PC-3 (cell line): Measurements from ENCODE around the gene HTRA2. TPM values are rescaled to one million over a fixed set of nuclear protein-coding genes. Genes with fewer than 3 reads are reported as not detected.

Experiments
- ATAC-seq: fragments of 200-7000 bp; cut with Tn5 transposase; 2 replicates; pipeline ENCODE4 v1.9.1; 2020; ENCODE audit warnings: mild to moderate bottlenecking, moderate library complexity
- BruUV-seq: library from RNA; stranded (reverse); fragments of 400-500 nt; replicated peaks from 2 replicates; lab custom pipeline; 2021; lab: Mats Ljungman, UMichigan
- CTCF ChIA-PET: fragments of 300-600 bp; sonication (Branson Sonifier 250); formaldehyde crosslinking; loops from one replicate; lab custom pipeline; 2022; ENCODE audit warnings: antibody characterized with exemption; lab: Charles Lee
- POLR2A ChIA-PET: fragments of 300-600 bp; sonication (Branson Sonifier 250); formaldehyde crosslinking; loops from one replicate; lab custom pipeline; 2022; ENCODE audit warnings: antibody characterized with exemption; ENCODE audit not compliant: unreplicated experiment; lab: Charles Lee
- DNase-seq: peaks from one replicate; pipeline ENCODE4 v3.0.0-alpha.2; 2015
- H2AFZ ChIP-seq: fragments of 300-600 bp; sonication (generic); 2 replicates; pipeline ENCODE4 v1.6.0; 2016; ENCODE audit warnings: antibody characterized with exemption, low read length
- H3F3A ChIP-seq: fragments of 300-600 bp; sonication (generic); one replicate; pipeline ENCODE4 v1.6.0; 2017; ENCODE audit warnings: antibody characterized with exemption, low read length, control low read depth, mild to moderate bottlenecking; ENCODE audit not compliant: unreplicated experiment
- H3K27ac ChIP-seq: fragments of 300-600 bp; sonication (generic); 2 replicates; pipeline ENCODE4 v1.5.1; 2016; ENCODE audit warnings: mild to moderate bottlenecking, low read length
- H3K27me3 ChIP-seq: fragments of 300-600 bp; sonication (generic); 2 replicates; pipeline ENCODE4 v1.6.1; 2016; ENCODE audit warnings: low read length, mixed read lengths
- H3K36me3 ChIP-seq: fragments of 300-600 bp; sonication (generic); 2 replicates; pipeline ENCODE4 v1.6.1; 2016; ENCODE audit warnings: low read depth, mixed run types, low read length, mixed read lengths
- H3K4me1 ChIP-seq: fragments of 300-600 bp; sonication (generic); 2 replicates; pipeline ENCODE4 v1.5.1; 2016; ENCODE audit warnings: low read length; ENCODE audit not compliant: insufficient read depth
- H3K4me2 ChIP-seq: fragments of 300-600 bp; sonication (generic); 2 replicates; pipeline ENCODE4 v1.6.0; 2016; ENCODE audit warnings: low read length
- H3K4me3 ChIP-seq: fragments of 300-600 bp; sonication (generic); 2 replicates; pipeline ENCODE4 v1.5.1; 2016; ENCODE audit warnings: mild to moderate bottlenecking, low read length, mixed read lengths
- H3K79me2 ChIP-seq: fragments of 300-600 bp; sonication (generic); 2 replicates; pipeline ENCODE4 v1.6.1; 2017; ENCODE audit warnings: low read length, mixed read lengths
- H3K9ac ChIP-seq: fragments of 300-600 bp; sonication (generic); 2 replicates; pipeline ENCODE4 v1.6.0; 2016; ENCODE audit warnings: mild to moderate bottlenecking, low read length
- H3K9me2 ChIP-seq: fragments of 300-600 bp; sonication (generic); replicated peaks from 2 replicates; pipeline ENCODE4 v1.6.1; 2016; ENCODE audit warnings: mixed run types, low read length, mixed read lengths
- H3K9me3 ChIP-seq: fragments of 300-600 bp; sonication (generic); 2 replicates; pipeline ENCODE4 v1.6.1; 2016; ENCODE audit warnings: low read length, mixed read lengths
- H4K20me1 ChIP-seq: fragments of 300-600 bp; sonication (generic); 2 replicates; pipeline ENCODE4 v1.6.1; 2016; ENCODE audit warnings: low read length, mixed read lengths
- EZH2 ChIP-seq: fragments of 300-600 bp; sonication (generic); IDR thresholded peaks from one replicate; pipeline ENCODE4 v1.6.1; 2017; ENCODE audit warnings: antibody characterized with exemption, mild to moderate bottlenecking, low read length; ENCODE audit not compliant: unreplicated experiment
- EZH2phosphoT487 ChIP-seq: fragments of 300-600 bp; sonication (generic); IDR thresholded peaks from 2 replicates; pipeline ENCODE4 v1.6.1; 2018; ENCODE audit warnings: mild to moderate bottlenecking, antibody characterized with exemption, low read length, borderline replicate concordance
- intact Hi-C: fragments of 100-400 bp; cut with micrococcal nuclease; formaldehyde crosslinking; loops from 2 replicates; pipeline ENCODE4 v1.9.0; 2023
- total RNA-seq: library from RNA; depleted of rRNA; stranded (reverse); fragments of >200 nt; gene quantifications from 2 replicates; pipeline ENCODE4 v1.2.3, GENCODE V29; 2014
- TF ChIP-seq, protein P1 (sequence below): fragments of 300-600 bp; sonication (generic); conservative IDR thresholded peaks from 2 replicates; pipeline ENCODE4 v1.5.1; 2017; ENCODE audit warnings: antibody characterized with exemption, low read depth, mild to moderate bottlenecking, low read length

The HTRA2 gene
- total RNA-seq, 1 experiment from 2014 or later, result 71.8 TPM

DNA sequence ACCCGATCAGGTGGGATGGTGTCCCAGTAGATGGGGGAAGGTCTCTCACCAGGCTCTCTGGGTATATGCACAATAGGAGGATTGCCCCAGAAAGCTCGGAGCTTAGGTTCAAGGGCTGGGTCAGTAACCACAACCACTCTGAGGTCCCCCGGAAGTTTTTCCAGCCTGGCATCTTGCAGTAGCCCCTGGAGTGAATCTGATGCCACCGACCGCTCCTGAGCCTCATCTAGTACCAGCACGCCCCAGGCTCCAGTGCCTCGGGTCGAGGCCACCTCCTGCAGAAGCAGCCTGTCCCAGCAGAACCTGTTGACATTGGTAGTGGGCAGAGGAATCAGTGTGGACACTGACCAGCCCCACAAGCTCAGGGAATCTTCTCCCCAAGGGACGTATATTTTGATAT is 5.7 kb upstream of the HTRA2 start:
- DNase-seq (no peak), ATAC-seq (no peak)
- 0 out of 2 replicates have a peak, but pooled peaks cover 7% of the 10 kb centered on the region for H4K20me1 ChIP-seq
- intact Hi-C loops, result no loop called here
- H3F3A ChIP-seq, result no peaks in the 10 kb centered on the region
- H3K4me2 ChIP-seq, result no peak overlapping the region
- peaks cover 19% of the 10 kb centered on the region for H3K79me2 ChIP-seq
- POLR2A ChIA-PET, result no interaction called here
- no TSS peak for BruUV-seq
- H3K9ac ChIP-seq, result no peak overlapping the region
- CTCF ChIA-PET, result no interaction called here
- H3K9me3 ChIP-seq, result no peaks in the 10 kb centered on the region
- H2AFZ ChIP-seq, result no peak overlapping the region
- no peaks in the 10 kb centered on the region for H3K27me3 ChIP-seq
- no peaks in the 10 kb centered on the region for H3K9me2 ChIP-seq
- no peak overlapping the region for H3K4me3 ChIP-seq
- H3K4me1 ChIP-seq, result peaks cover 12% of the 10 kb centered on the region
- no peak overlapping the region for H3K27ac ChIP-seq
- H3K36me3 ChIP-seq, result peaks cover 26% of the 10 kb centered on the region
- TF ChIP-seq, protein P1, sequence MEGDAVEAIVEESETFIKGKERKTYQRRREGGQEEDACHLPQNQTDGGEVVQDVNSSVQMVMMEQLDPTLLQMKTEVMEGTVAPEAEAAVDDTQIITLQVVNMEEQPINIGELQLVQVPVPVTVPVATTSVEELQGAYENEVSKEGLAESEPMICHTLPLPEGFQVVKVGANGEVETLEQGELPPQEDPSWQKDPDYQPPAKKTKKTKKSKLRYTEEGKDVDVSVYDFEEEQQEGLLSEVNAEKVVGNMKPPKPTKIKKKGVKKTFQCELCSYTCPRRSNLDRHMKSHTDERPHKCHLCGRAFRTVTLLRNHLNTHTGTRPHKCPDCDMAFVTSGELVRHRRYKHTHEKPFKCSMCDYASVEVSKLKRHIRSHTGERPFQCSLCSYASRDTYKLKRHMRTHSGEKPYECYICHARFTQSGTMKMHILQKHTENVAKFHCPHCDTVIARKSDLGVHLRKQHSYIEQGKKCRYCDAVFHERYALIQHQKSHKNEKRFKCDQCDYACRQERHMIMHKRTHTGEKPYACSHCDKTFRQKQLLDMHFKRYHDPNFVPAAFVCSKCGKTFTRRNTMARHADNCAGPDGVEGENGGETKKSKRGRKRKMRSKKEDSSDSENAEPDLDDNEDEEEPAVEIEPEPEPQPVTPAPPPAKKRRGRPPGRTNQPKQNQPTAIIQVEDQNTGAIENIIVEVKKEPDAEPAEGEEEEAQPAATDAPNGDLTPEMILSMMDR, result no peak
- TF ChIP-seq EZH2phosphoT487 (no peak), EZH2 (no peak)

DNA sequence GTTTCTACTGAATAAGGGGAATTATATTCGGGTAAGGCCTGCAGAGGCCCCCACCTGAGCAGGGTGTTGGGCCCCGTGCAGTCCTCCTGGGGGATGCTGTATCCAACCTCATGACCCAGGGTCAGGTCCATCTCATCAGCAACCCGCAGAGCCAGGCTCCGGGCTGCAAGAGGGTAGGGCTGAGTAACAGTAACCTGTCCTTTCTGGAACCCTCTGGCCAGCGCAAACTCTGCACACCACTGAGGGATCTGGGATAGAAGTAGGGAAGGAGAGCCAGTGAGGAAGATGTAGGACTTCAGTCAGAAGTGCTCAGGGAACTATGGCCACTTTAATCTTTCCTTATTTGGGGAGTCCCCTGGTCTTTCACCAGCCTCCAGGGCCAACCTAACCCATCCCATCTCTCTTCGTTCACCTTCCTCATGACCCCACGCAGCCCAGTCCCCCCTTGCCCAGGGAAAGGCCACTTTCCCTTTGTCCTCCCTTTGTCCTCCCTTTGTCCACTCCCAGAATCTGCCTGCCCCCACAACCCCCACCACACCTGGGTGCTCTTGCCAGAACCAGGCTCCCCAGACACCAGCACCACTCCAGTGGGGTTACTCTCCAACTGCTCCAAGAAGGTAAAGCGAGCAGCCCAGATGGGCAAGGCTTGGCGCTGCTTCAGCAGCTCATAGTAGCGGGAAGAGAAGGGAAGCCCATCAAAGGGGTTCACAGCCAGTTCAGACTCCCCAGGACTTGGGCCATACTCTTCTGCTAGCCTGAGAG is 4.6 kb upstream of the HTRA2 start:
- H3K27ac ChIP-seq, result no peak overlapping the region
- intact Hi-C loops, result no loop called here
- no peak for ATAC-seq
- DNase-seq, result no peak
- H3K9me2 ChIP-seq, result no peaks in the 10 kb centered on the region
- H3K27me3 ChIP-seq, result no peaks in the 10 kb centered on the region
- ChIA-PET CTCF (no interaction called here), POLR2A (no interaction called here)
- H3F3A ChIP-seq, result no peaks in the 10 kb centered on the region
- H3K4me3 ChIP-seq, result no peak overlapping the region
- peaks cover 12% of the 10 kb centered on the region for H3K4me1 ChIP-seq
- no peak overlapping the region for H3K9ac ChIP-seq
- H2AFZ ChIP-seq, result no peak overlapping the region
- H3K79me2 ChIP-seq, result peaks cover 27% of the 10 kb centered on the region
- no peaks in the 10 kb centered on the region for H3K9me3 ChIP-seq
- no peak for TF ChIP-seq EZH2phosphoT487
- TF ChIP-seq, protein P1, result no peak
- no peak for TF ChIP-seq EZH2
- H3K36me3 ChIP-seq, result peaks cover 26% of the 10 kb centered on the region
- H3K4me2 ChIP-seq, result no peak overlapping the region
- no TSS peak for BruUV-seq
- 0 out of 2 replicates have a peak, but pooled peaks cover 7% of the 10 kb centered on the region for H4K20me1 ChIP-seq
